ENCODE results near the gene UPK1A. TPM values are rescaled to one million over a fixed set of nuclear protein-coding genes. Genes with fewer than 3 reads are reported as not detected.
A peak's percentile ranks its signal among the peaks of the same experiment; 100 is the strongest.

The UPK1A gene
- total RNA-seq, 1 experiment from 2014 or later = not detected

DNA sequence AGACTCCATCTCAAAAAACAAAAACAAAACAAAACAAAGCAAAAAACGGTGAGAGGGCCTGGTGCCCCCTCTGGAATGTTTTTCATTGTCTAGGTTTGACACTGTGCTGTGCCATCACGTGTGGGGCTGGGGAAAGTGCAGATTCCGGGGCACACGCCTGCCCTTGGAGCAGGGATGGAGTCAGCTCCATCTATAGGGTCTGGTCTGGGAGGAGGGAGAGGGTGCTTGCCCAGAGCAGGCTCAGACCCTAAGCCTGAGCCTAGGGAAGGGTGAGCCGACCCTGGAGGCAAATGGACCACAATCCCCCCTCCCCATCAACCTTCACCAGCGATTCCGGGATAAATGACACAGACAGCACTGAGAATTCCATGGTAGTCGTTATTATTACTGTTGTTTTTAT is 27.1 kb downstream of the UPK1A start:
- DNase-seq (ENCODE audit: low spot score) = no peak
- Histone ChIP-seq H3K4me3 (ENCODE audit: low read depth, low read length, poor library complexity, severe bottlenecking) (no peak overlapping the region), H3K9me3 (ENCODE audit: low read depth, low read length, poor library complexity, severe bottlenecking) (no peaks in the 10 kb centered on the region), H3K4me1 (ENCODE audit: insufficient read depth, low read length, poor library complexity, severe bottlenecking) (no peaks in the 10 kb centered on the region), H3K36me3 (ENCODE audit: insufficient read depth, low read length, poor library complexity, severe bottlenecking) (no peaks in the 10 kb centered on the region), H3K27me3 (replicated peaks; ENCODE audit: insufficient read depth, low read depth, low read length, poor library complexity) (no peaks in the 10 kb centered on the region), H3K27ac (ENCODE audit: low read depth, low read length, poor library complexity, severe bottlenecking) (no peak overlapping the region)
- TF ChIP-seq, protein P1, sequence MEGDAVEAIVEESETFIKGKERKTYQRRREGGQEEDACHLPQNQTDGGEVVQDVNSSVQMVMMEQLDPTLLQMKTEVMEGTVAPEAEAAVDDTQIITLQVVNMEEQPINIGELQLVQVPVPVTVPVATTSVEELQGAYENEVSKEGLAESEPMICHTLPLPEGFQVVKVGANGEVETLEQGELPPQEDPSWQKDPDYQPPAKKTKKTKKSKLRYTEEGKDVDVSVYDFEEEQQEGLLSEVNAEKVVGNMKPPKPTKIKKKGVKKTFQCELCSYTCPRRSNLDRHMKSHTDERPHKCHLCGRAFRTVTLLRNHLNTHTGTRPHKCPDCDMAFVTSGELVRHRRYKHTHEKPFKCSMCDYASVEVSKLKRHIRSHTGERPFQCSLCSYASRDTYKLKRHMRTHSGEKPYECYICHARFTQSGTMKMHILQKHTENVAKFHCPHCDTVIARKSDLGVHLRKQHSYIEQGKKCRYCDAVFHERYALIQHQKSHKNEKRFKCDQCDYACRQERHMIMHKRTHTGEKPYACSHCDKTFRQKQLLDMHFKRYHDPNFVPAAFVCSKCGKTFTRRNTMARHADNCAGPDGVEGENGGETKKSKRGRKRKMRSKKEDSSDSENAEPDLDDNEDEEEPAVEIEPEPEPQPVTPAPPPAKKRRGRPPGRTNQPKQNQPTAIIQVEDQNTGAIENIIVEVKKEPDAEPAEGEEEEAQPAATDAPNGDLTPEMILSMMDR (conservative IDR thresholded peaks at IDR 0.05; ENCODE audit: low read depth, low read length) = no peak
- no peak for TF ChIP-seq EZH2 (IDR thresholded peaks at IDR 0.05; ENCODE audit: borderline replicate concordance, low read depth, low read length, poor library complexity, severe bottlenecking)
- POLR2A ChIA-PET (ENCODE audit: low non-redundant PET) = no interaction called here
- intact Hi-C loops (cut with micrococcal nuclease; ENCODE audit: unreplicated experiment) = loop anchor here (2.0 to 5.0 kb wide), 2 partner anchors 129 to 239 kb away; no protein-coding TSS in a partner anchor
- CTCF ChIA-PET = interaction anchor here (0.7 kb wide), 1 partner anchor 12 kb away, joined by 4 read pairs; no protein-coding TSS in a partner anchor
- no TSS peak for BruUV-seq (replicated peaks)

DNA sequence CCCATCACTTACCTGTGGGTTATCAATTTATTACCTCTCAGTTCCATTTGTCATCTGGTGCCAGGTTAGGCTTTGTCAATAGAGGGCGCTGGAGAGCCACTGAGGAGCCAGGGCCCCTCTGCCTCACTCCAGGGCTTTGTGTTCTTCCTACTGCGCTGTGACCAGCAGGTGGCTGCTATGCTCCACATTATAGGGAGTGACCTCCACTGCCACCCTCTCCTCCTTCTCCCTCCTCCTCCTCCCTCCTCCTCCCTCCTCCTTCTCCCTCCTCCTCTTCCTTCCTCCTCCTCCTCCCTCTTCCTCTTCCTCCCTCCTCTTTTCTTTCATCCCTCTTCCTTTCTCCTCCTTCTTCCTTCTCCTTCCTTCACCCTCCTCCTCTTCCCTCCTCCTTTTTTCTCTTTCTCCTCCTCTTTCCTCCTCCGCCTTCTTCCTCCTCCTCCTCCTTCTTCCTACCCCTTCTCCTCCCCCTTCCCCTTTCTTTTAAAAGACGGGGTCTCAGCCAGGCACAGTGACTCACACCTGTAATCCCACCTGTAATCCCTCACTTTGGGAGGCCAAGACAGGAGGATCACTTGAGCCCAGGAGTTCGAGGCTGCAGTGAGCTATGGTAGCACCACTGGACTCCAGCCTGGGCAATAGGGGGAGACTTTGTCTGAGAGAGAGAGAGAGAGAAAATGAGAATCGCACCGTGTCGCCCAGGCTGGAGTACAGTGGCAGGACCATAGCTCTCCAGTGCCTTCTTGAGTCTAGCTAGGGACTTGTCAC is 27.7 kb downstream of the UPK1A start:
- no peak overlapping the region for H3K27ac ChIP-seq (ENCODE audit: low read depth, low read length, poor library complexity, severe bottlenecking)
- no peaks in the 10 kb centered on the region for H3K27me3 ChIP-seq (replicated peaks; ENCODE audit: insufficient read depth, low read depth, low read length, poor library complexity)
- H3K9me3 ChIP-seq (ENCODE audit: low read depth, low read length, poor library complexity, severe bottlenecking) = no peaks in the 10 kb centered on the region
- ChIA-PET CTCF (interaction anchor here (0.5 to 0.8 kb wide), 5 partner anchors 54 to 424 kb away, joined by 3 to 23 read pairs (median 4); partner anchors contain the start of gene LIN37), POLR2A (ENCODE audit: low non-redundant PET) (interaction anchor here (0.7 kb wide), 1 partner anchor 342 kb away, joined by 3 read pairs; no protein-coding TSS in a partner anchor)
- H3K4me1 ChIP-seq (ENCODE audit: insufficient read depth, low read length, poor library complexity, severe bottlenecking) = no peaks in the 10 kb centered on the region
- TF ChIP-seq EZH2 (IDR thresholded peaks at IDR 0.05; ENCODE audit: borderline replicate concordance, low read depth, low read length, poor library complexity, severe bottlenecking) = no peak
- TF ChIP-seq, protein P1 (conservative IDR thresholded peaks at IDR 0.05; ENCODE audit: low read depth, low read length) = peak; percentile 98
- no peak overlapping the region for H3K4me3 ChIP-seq (ENCODE audit: low read depth, low read length, poor library complexity, severe bottlenecking)
- no peaks in the 10 kb centered on the region for H3K36me3 ChIP-seq (ENCODE audit: insufficient read depth, low read length, poor library complexity, severe bottlenecking)
- intact Hi-C loops (cut with micrococcal nuclease; ENCODE audit: unreplicated experiment) = loop anchor here (2.0 to 5.0 kb wide), 3 partner anchors 23 to 239 kb away; no protein-coding TSS in a partner anchor
- BruUV-seq (replicated peaks) = no TSS peak
- peak; percentile 92 for DNase-seq (ENCODE audit: low spot score)

DNA sequence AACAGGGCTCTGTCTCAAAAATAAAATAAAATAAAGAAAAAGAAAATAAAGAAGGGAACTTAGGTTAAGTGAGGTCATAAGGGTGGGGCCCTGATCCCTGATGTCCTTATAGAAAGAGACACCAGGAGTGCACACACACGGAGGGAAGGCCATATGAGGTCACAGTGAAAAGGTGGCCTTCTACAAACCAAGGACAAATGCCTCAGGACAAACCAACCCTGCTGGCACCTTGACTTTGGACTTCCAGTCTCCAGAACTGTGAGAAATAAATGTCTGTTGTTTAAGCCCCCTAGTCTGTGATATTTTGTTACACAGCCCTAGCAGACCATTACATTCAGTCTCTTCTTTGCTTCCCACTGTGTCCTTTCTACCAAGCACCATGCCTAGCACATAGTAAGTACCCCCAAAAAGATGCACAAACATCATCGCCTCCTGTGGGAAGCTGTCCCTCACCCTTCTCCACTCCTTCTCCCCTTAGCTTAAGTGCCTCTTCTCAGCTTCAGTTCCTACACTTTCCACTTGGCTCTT is 29.6 kb downstream of the UPK1A start:
- no peaks in the 10 kb centered on the region for H3K36me3 ChIP-seq (ENCODE audit: insufficient read depth, low read length, poor library complexity, severe bottlenecking)
- CTCF ChIA-PET = interaction anchor here (1.4 kb wide), 1 partner anchor 45 kb away, joined by 14 read pairs; no protein-coding TSS in a partner anchor
- no peak overlapping the region for H3K4me3 ChIP-seq (ENCODE audit: low read depth, low read length, poor library complexity, severe bottlenecking)
- H3K27me3 ChIP-seq (replicated peaks; ENCODE audit: insufficient read depth, low read depth, low read length, poor library complexity) = no peaks in the 10 kb centered on the region
- no peak for DNase-seq (ENCODE audit: low spot score)
- no peak for TF ChIP-seq EZH2 (IDR thresholded peaks at IDR 0.05; ENCODE audit: borderline replicate concordance, low read depth, low read length, poor library complexity, severe bottlenecking)
- TF ChIP-seq, protein P1 (conservative IDR thresholded peaks at IDR 0.05; ENCODE audit: low read depth, low read length) = no peak
- no peak overlapping the region for H3K27ac ChIP-seq (ENCODE audit: low read depth, low read length, poor library complexity, severe bottlenecking)
- POLR2A ChIA-PET (ENCODE audit: low non-redundant PET) = no interaction called here
- BruUV-seq (replicated peaks) = no TSS peak
- no peaks in the 10 kb centered on the region for H3K4me1 ChIP-seq (ENCODE audit: insufficient read depth, low read length, poor library complexity, severe bottlenecking)
- H3K9me3 ChIP-seq (ENCODE audit: low read depth, low read length, poor library complexity, severe bottlenecking) = no peaks in the 10 kb centered on the region
- intact Hi-C loops (cut with micrococcal nuclease; ENCODE audit: unreplicated experiment) = loop anchor here (2.0 kb wide), 1 partner anchor 21 kb away; no protein-coding TSS in a partner anchor
